ENCODE measurements around the gene ECHDC3. TPM values are rescaled to one million over a fixed set of nuclear protein-coding genes. Genes with fewer than 3 reads are reported as not detected.

The ECHDC3 gene
- total and polyA plus RNA-seq, 2 of the 13 experiments (the other 11 are each of a cell fraction or from before 2014, with no cell fraction given) = not detected

DNA sequence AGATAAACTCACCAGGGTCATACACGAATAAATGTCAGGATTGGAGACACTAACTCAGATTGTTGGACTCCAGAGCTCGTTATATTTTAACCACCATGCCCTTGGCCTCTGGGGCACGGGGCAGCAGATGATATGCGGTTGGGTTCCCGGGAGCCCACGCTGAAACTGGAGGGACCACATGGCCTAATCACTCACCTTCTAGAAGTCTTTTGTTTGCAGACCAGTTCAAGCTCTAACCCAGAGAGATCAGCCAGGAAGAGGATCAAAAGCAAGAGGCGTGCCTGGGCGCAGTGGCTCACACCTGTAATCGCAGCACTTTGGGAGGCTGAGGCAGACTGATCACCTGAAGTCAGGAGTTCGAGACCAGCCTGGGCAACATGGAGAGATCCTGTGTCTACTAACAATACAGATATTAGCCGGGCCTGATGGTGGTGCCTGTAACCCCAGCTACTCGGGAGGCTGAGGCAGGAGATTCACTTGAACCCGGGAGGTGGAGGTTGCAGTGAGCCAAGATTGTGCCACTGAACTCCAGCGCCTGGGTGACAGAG, 42.6 kb upstream of the ECHDC3 start (continued):
- 0 out of 2 replicates have a peak, but pooled peaks have one; percentile 45 for TF ChIP-seq PRDM10 (CRISPR knock-in tag; IDR thresholded peaks at IDR 0.05; ENCODE audit: low read depth)
- TF ChIP-seq ZIK1 (CRISPR knock-in tag; IDR thresholded peaks at IDR 0.05; ENCODE audit: borderline replicate concordance, low read depth) = 0 out of 2 replicates have a peak, but pooled peaks have one; percentile 36

GRCh38 chr10:11700539-11700938, 41.6 kb upstream of the ECHDC3 start:
- DNase-seq (ENCODE audit: low spot score) (no peak), ATAC-seq (no peak), FAIRE-seq (no peak)
- H3K4me2 ChIP-seq (ENCODE audit: low read depth, low read length) = no peak overlapping the region
- intact Hi-C loops (cut with micrococcal nuclease; ENCODE audit: unreplicated experiment) = no loop called here
- H3K36me3 ChIP-seq (replicated peaks in 1 of 2; ENCODE audit: control insufficient read depth in 1 of 2, insufficient read depth in 2 of 2, low read length in 2 of 2) = no peaks in the 10 kb centered on the region
- CTCF ChIA-PET (ENCODE audit: low intra/inter-chr PET ratio, low total read pairs) = no interaction called here
- no peaks in the 10 kb centered on the region for H3K9me3 ChIP-seq (ENCODE audit: low read length)
- H3K27ac ChIP-seq (ENCODE audit: extremely low read length, insufficient read depth, low read length) = no peak overlapping the region
- no peak overlapping the region for H2AFZ ChIP-seq (ENCODE audit: low read length)
- no peak overlapping the region for H3K4me3 ChIP-seq (replicated peaks in 1 of 3; ENCODE audit: insufficient read depth in 1 of 3, low read depth in 2 of 3, low read length in 3 of 3)
- in situ Hi-C loops (cut with HindIII; ENCODE audit: extremely low pct_ligation_motif_present, low pct_unique_long_range_greater_than_20kb) = no loop called here
- no peak overlapping the region for H3K9ac ChIP-seq (ENCODE audit: insufficient read depth, low read depth, low read length)
- H3K4me1 ChIP-seq (ENCODE audit: insufficient read depth, low read length) = peaks cover 84% of the 10 kb centered on the region
- no peaks in the 10 kb centered on the region for H3K79me2 ChIP-seq (ENCODE audit: insufficient read depth, low read length)
- POLR2A ChIA-PET = interaction anchor here (1.4 kb wide), 1 partner anchor 15 kb away, joined by 5 read pairs; no protein-coding TSS in a partner anchor
- 89% methylated on average over 6 of the region's 6 CpGs for WGBS (ENCODE audit: low lambda C conversion rate)
- no peaks in the 10 kb centered on the region for H4K20me1 ChIP-seq (ENCODE audit: insufficient read depth, low read length)
- BruUV-seq (replicated peaks) = no TSS peak
- H3K27me3 ChIP-seq (ENCODE audit: control insufficient read depth in 1 of 2, insufficient read depth in 2 of 2, low read length in 2 of 2) = no peaks in the 10 kb centered on the region
- no peak for TF ChIP-seq THAP11 (CRISPR knock-in tag; IDR thresholded peaks at IDR 0.05)
- no peak for TF ChIP-seq ZNF431 (CRISPR knock-in tag; IDR thresholded peaks at IDR 0.05; ENCODE audit: borderline replicate concordance, low read depth)
- no peak for TF ChIP-seq ZNF549 (CRISPR knock-in tag; IDR thresholded peaks at IDR 0.05)
- TF ChIP-seq, protein P1, sequence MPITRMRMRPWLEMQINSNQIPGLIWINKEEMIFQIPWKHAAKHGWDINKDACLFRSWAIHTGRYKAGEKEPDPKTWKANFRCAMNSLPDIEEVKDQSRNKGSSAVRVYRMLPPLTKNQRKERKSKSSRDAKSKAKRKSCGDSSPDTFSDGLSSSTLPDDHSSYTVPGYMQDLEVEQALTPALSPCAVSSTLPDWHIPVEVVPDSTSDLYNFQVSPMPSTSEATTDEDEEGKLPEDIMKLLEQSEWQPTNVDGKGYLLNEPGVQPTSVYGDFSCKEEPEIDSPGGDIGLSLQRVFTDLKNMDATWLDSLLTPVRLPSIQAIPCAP (CRISPR knock-in tag; IDR thresholded peaks at IDR 0.05; ENCODE audit: low read depth) = no peak
- TF ChIP-seq ARID4A (CRISPR knock-in tag; IDR thresholded peaks at IDR 0.05; ENCODE audit: borderline replicate concordance) = no peak
- TF ChIP-seq ZNF724P (CRISPR knock-in tag; IDR thresholded peaks at IDR 0.05; ENCODE audit: borderline replicate concordance) = no peak
- TF ChIP-seq FOXP1 (IDR thresholded peaks at IDR 0.05) = no peak
- TF ChIP-seq FOXP1 (CRISPR knock-in tag; IDR thresholded peaks at IDR 0.05) = no peak
- no peak for TF ChIP-seq MYC (CRISPR knock-in tag; IDR thresholded peaks at IDR 0.05; ENCODE audit: borderline replicate concordance)
- no peak for TF ChIP-seq ZNF629 (CRISPR knock-in tag; conservative IDR thresholded peaks at IDR 0.05)
- no peak for TF ChIP-seq ZNF275 (CRISPR knock-in tag; IDR thresholded peaks at IDR 0.05; ENCODE audit: borderline replicate concordance)

Measured in HepG2 (cell line).